Keratinocyte (primary cell): ENCODE measurements around the gene ZNF148.

Experiments used
- EZH2 ChIP-seq: IDR thresholded peaks from one replicate; pipeline ENCODE4 v1.6.1; 2012; ENCODE audit warnings: inconsistent platforms, mild to moderate bottlenecking, low read length, moderate library complexity
- TF ChIP-seq, protein P1 (sequence below), 3 experiments: IDR thresholded peaks in 1 of 3; conservative IDR thresholded peaks in 1 of 3; optimal IDR thresholded peaks in 1 of 3; 2 replicates in 2 of 3; 3 replicates in 1 of 3; pipeline versions ENCODE3 to v1.5.1; 2011; ENCODE audit warnings: low read length in 3 of 3, mild to moderate bottlenecking in 3 of 3, moderate library complexity in 2 of 3, control low read depth in 1 of 3, inconsistent platforms in 1 of 3; ENCODE audit not compliant: insufficient read depth in 2 of 3; ENCODE audit errors: extremely low read depth in 1 of 3

DNA sequence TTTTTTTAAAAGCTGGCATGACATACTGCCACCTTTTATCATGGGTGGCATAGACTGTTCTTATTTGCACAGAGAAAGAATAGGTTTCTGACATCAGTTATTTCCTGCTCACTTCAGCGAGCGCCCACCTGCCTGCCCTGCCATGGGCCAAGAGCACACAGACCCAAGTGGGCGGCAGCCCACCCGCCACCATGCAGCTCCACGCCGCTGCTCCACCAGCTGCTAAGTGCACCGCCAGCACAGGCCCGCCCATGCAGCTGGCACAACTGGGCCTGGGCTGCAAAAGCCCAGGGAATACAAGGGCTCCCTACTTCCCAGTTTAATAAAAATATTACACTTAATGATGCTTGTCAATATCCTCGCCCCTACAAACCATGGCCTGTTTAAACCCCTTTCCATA is 15.4 kb downstream of the ZNF148 start:
- TF ChIP-seq, protein P1, sequence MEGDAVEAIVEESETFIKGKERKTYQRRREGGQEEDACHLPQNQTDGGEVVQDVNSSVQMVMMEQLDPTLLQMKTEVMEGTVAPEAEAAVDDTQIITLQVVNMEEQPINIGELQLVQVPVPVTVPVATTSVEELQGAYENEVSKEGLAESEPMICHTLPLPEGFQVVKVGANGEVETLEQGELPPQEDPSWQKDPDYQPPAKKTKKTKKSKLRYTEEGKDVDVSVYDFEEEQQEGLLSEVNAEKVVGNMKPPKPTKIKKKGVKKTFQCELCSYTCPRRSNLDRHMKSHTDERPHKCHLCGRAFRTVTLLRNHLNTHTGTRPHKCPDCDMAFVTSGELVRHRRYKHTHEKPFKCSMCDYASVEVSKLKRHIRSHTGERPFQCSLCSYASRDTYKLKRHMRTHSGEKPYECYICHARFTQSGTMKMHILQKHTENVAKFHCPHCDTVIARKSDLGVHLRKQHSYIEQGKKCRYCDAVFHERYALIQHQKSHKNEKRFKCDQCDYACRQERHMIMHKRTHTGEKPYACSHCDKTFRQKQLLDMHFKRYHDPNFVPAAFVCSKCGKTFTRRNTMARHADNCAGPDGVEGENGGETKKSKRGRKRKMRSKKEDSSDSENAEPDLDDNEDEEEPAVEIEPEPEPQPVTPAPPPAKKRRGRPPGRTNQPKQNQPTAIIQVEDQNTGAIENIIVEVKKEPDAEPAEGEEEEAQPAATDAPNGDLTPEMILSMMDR (optimal IDR thresholded peaks at IDR 0.05 in 1 of 3, IDR thresholded peaks at IDR 0.05 in 1 of 3, conservative IDR thresholded peaks at IDR 0.05 in 1 of 3; ENCODE audit: extremely low read depth in 1 of 3, insufficient read depth in 2 of 3, low read length in 3 of 3): no peak
- no peak for TF ChIP-seq EZH2
